Smooth muscle cell (in vitro differentiated cells): ENCODE data around the gene DCP1A. TPM values are rescaled to one million over a fixed set of nuclear protein-coding genes. Genes with fewer than 3 reads are reported as not detected.

ENCODE experiments used
- DNase-seq: peaks from one replicate; lab custom pipeline; 2025; ENCODE audit not compliant: unreplicated experiment; lab: John Stamatoyannopoulos, UW
- H2AFZ ChIP-seq: fragments of 200-600 bp; sonication (generic); 2 replicates; pipeline ENCODE4 v1.6.0; 2016; ENCODE audit warnings: antibody characterized with exemption, low read depth, mild to moderate bottlenecking
- H3F3A ChIP-seq: fragments of 200-600 bp; sonication (generic); 2 replicates; pipeline ENCODE4 v1.6.0; 2017; ENCODE audit warnings: antibody characterized with exemption, low read depth
- H3K27ac ChIP-seq: fragments of 200-600 bp; sonication (generic); 2 replicates; pipeline ENCODE4 v1.5.1; 2016; ENCODE audit warnings: low read depth, mild to moderate bottlenecking
- H3K27me3 ChIP-seq: fragments of 200-600 bp; sonication (generic); 2 replicates; pipeline ENCODE4 v1.6.1; 2016; ENCODE audit warnings: low read depth, mild to moderate bottlenecking
- H3K36me3 ChIP-seq: fragments of 200-600 bp; sonication (generic); 2 replicates; pipeline ENCODE4 v1.5.1; 2016; ENCODE audit warnings: low read depth
- H3K4me1 ChIP-seq: fragments of 200-600 bp; sonication (generic); 2 replicates; pipeline ENCODE4 v1.5.1; 2016; ENCODE audit warnings: low read depth
- H3K4me2 ChIP-seq: fragments of 200-600 bp; sonication (generic); 2 replicates; pipeline ENCODE4 v1.6.0; 2016; ENCODE audit warnings: mild to moderate bottlenecking
- H3K4me3 ChIP-seq: fragments of 200-600 bp; sonication (generic); 2 replicates; pipeline ENCODE4 v1.5.1; 2016; ENCODE audit warnings: mild to moderate bottlenecking
- H3K79me2 ChIP-seq: fragments of 200-600 bp; sonication (generic); 2 replicates; pipeline ENCODE4 v1.6.0; 2016; ENCODE audit warnings: low read depth, mild to moderate bottlenecking
- H3K9ac ChIP-seq: fragments of 200-600 bp; sonication (generic); 2 replicates; pipeline ENCODE4 v1.6.0; 2016; ENCODE audit warnings: low read depth
- H3K9me3 ChIP-seq: fragments of 200-600 bp; sonication (generic); replicated peaks from 2 replicates; pipeline ENCODE4 v1.5.1; 2016; ENCODE audit warnings: low read depth
- H4K20me1 ChIP-seq: fragments of 200-600 bp; sonication (generic); 2 replicates; pipeline ENCODE4 v1.6.0; 2016; ENCODE audit warnings: low read depth
- WGBS: methylation state at CpG from one replicate; pipeline ENCODE4 v1.1.7; 2016; ENCODE audit warnings: low lambda C conversion rate; 5-methylcytosine and 5-hydroxymethylcytosine counted together
- polyA plus RNA-seq: library from polyadenylated mRNA; unstranded; fragments of >200 nt; fragmentation: Nextera tagmentation; extraction: Ambion mirVana; gene quantifications from 2 replicates; pipeline ENCODE4 v1.2.1, GENCODE V29; 2016
- total RNA-seq: library from RNA; depleted of rRNA; stranded (reverse); fragments of >200 nt; gene quantifications from 2 replicates; pipeline ENCODE4 v1.2.3, GENCODE V29; 2014
- TF ChIP-seq, protein P1 (sequence below): fragments of 200-600 bp; sonication (generic); IDR thresholded peaks from 2 replicates; pipeline ENCODE4 v1.5.1; 2017; ENCODE audit warnings: borderline replicate concordance, mild to moderate bottlenecking, antibody characterized with exemption; ENCODE audit not compliant: insufficient read depth, poor library complexity, severe bottlenecking

DCP1A gene
- total and polyA plus RNA-seq, 2 experiments from 2014 or later = 24.7 to 43.5 TPM

DNA sequence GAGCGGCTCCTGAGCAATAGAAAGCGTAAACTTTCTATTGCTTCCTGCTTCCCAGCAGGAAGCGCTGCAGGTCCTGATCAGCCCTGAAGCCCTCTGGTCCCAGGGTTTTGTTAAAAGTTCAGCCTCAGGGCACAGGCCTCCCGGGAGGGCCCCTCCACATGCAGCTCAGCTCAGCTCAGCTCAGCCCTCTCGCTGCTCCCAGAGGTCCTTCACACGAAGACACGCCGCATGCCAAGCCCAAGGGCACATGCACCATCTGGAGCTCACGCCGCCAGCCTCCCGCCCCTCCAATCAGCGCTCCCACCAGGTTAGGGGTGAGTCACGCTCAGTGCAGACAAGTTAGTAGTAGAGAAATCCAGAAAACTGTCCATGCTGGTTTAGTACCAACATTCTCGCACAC, 104.2 kb downstream of the DCP1A start:
- H3K36me3 ChIP-seq = no peaks in the 10 kb centered on the region
- H3K4me3 ChIP-seq = no peak overlapping the region
- H4K20me1 ChIP-seq = peaks cover 84% of the 10 kb centered on the region
- H3K4me1 ChIP-seq = peaks cover 12% of the 10 kb centered on the region
- H3K9ac ChIP-seq = no peak overlapping the region
- no peaks in the 10 kb centered on the region for H3K27me3 ChIP-seq
- peaks cover 76% of the 10 kb centered on the region for H3K79me2 ChIP-seq
- no peak overlapping the region for H3K4me2 ChIP-seq
- WGBS = 71% methylated on average over 14 of the region's 14 CpGs
- H3K27ac ChIP-seq = peak overlapping the region; percentile 28
- peaks cover 20% of the 10 kb centered on the region for H3F3A ChIP-seq
- DNase-seq = no peak
- H3K9me3 ChIP-seq = no peaks in the 10 kb centered on the region
- no peak overlapping the region for H2AFZ ChIP-seq
- TF ChIP-seq, protein P1, sequence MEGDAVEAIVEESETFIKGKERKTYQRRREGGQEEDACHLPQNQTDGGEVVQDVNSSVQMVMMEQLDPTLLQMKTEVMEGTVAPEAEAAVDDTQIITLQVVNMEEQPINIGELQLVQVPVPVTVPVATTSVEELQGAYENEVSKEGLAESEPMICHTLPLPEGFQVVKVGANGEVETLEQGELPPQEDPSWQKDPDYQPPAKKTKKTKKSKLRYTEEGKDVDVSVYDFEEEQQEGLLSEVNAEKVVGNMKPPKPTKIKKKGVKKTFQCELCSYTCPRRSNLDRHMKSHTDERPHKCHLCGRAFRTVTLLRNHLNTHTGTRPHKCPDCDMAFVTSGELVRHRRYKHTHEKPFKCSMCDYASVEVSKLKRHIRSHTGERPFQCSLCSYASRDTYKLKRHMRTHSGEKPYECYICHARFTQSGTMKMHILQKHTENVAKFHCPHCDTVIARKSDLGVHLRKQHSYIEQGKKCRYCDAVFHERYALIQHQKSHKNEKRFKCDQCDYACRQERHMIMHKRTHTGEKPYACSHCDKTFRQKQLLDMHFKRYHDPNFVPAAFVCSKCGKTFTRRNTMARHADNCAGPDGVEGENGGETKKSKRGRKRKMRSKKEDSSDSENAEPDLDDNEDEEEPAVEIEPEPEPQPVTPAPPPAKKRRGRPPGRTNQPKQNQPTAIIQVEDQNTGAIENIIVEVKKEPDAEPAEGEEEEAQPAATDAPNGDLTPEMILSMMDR = no peak

DNA sequence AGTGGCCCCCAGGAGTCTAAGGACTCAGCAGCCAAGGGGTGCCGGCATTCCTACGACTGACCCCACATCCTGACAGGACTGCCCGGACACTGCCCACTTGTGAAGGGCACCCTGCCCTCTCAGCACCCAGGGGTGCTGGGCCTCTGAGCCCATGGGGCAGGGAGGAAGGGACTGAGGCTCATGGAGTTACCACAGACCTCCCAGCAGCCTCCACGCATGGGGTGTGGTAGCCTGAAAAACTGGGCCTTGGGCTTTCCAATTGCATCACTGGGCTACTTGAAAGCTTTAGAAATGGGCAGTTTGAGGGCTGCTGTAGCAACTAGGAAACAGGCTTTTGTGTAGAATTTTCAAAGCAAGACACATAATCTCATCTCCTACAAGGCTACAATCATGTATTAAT, 104.7 kb downstream of the DCP1A start:
- peaks cover 71% of the 10 kb centered on the region for H3K79me2 ChIP-seq

DNA sequence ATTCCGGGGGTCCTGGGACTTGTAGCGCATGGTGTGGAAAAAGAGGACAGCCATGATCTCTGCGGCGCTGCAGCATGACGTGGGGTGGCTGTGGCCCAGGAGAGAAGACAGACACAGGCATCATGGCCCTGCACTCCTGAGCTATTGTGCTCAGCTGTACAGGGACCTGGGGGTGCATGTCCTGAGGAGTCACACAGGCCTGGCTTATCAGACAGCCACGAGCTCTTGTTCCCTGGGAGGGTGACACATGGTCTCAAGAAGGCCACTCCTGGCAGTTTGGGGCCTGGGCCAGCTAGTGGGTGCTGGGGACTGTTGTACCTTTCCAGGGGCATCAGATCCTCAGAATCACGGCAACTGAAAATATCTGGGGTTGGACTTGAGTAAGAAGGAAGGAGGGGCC, 105.2 kb downstream of the DCP1A start:
- no peak for DNase-seq
- Histone ChIP-seq H3K4me1 (peaks cover 16% of the 10 kb centered on the region), H4K20me1 (peaks cover 74% of the 10 kb centered on the region), H2AFZ (no peak overlapping the region), H3K4me3 (no peak overlapping the region), H3K27me3 (no peaks in the 10 kb centered on the region), H3K4me2 (no peak overlapping the region), H3K9ac (no peak overlapping the region), H3K27ac (no peak overlapping the region), H3K9me3 (no peaks in the 10 kb centered on the region), H3K79me2 (peaks cover 66% of the 10 kb centered on the region), H3F3A (peaks cover 21% of the 10 kb centered on the region), H3K36me3 (no peaks in the 10 kb centered on the region)
- TF ChIP-seq, protein P1 = no peak
- WGBS = 90% methylated on average over 7 of the region's 7 CpGs

More for the DNA sequence above, 104.7 kb downstream of the DCP1A start:
- no peak overlapping the region for H2AFZ ChIP-seq
- H3K9me3 ChIP-seq = no peaks in the 10 kb centered on the region
- no peak for DNase-seq
- TF ChIP-seq, protein P1 = no peak
- H3F3A ChIP-seq = peaks cover 20% of the 10 kb centered on the region
- no peak overlapping the region for H3K9ac ChIP-seq
- WGBS = 77% methylated on average over 4 of the region's 4 CpGs
- H3K4me3 ChIP-seq = no peak overlapping the region
- peaks cover 16% of the 10 kb centered on the region for H3K4me1 ChIP-seq
- H3K27me3 ChIP-seq = no peaks in the 10 kb centered on the region
- H3K27ac ChIP-seq = peak overlapping the region; percentile 28
- H3K36me3 ChIP-seq = no peaks in the 10 kb centered on the region
- peaks cover 78% of the 10 kb centered on the region for H4K20me1 ChIP-seq
- no peak overlapping the region for H3K4me2 ChIP-seq
